ENCODE measurements around the gene OR52E4.

GRCh38 chr11:5857590-5857989, 22.8 kb upstream of the OR52E4 start, which contains the start of gene OR52E8:
- TF ChIP-seq CTCF (IDR thresholded peaks at IDR 0.05) (no peak), POLR2A (IDR thresholded peaks at IDR 0.05) (no peak)

Measured in transverse colon (tissue), 3 donors.